H9 (cell line): Measurements from ENCODE around the gene HTR2B. TPM values are rescaled to one million over a fixed set of nuclear protein-coding genes. Genes with fewer than 3 reads are reported as not detected.

Experiments
- DNase-seq: peaks from one replicate; pipeline ENCODE4 v3.0.0-alpha.2; 2017
- H2AFZ ChIP-seq: one replicate; pipeline ENCODE4 v1.6.1; 2013; ENCODE audit warnings: mild to moderate bottlenecking, low read length, control low read depth, moderate library complexity
- H2AK5ac ChIP-seq: 2 replicates; pipeline ENCODE4 v1.6.1; 2013; ENCODE audit warnings: low read length, control low read depth, mixed read lengths; ENCODE audit not compliant: insufficient read length
- H2BK120ac ChIP-seq: one replicate; pipeline ENCODE4 v1.6.1; 2013; ENCODE audit warnings: low read depth, mild to moderate bottlenecking, low read length, control low read depth, inconsistent platforms; ENCODE audit not compliant: poor library complexity, severe bottlenecking
- H2BK12ac ChIP-seq: 2 replicates; pipeline ENCODE4 v1.6.1; 2013; ENCODE audit warnings: low read length, control low read depth, mixed read lengths, low read depth; ENCODE audit not compliant: insufficient read length
- H2BK15ac ChIP-seq: 2 replicates; pipeline ENCODE4 v1.6.1; 2013; ENCODE audit warnings: low read depth, low read length, control low read depth
- H2BK20ac ChIP-seq: one replicate; pipeline ENCODE4 v1.6.1; 2013; ENCODE audit warnings: low read depth, mild to moderate bottlenecking, low read length, control low read depth, inconsistent platforms; ENCODE audit not compliant: poor library complexity, severe bottlenecking
- H2BK5ac ChIP-seq: 2 replicates; pipeline ENCODE4 v1.6.1; 2013; ENCODE audit warnings: low read length, control low read depth, mixed read lengths; ENCODE audit not compliant: insufficient read length
- H3K14ac ChIP-seq: 2 replicates; pipeline ENCODE4 v1.6.1; 2013; ENCODE audit warnings: low read length, control low read depth; ENCODE audit not compliant: insufficient read depth
- H3K18ac ChIP-seq: 2 replicates; pipeline ENCODE4 v1.6.1; 2013; ENCODE audit warnings: low read depth, mild to moderate bottlenecking, mixed read lengths, low read length, control low read depth; ENCODE audit not compliant: insufficient read length
- H3K23ac ChIP-seq: 2 replicates; pipeline ENCODE4 v1.6.1; 2013; ENCODE audit warnings: low read length, control low read depth, mixed read lengths, low read depth; ENCODE audit not compliant: insufficient read length
- H3K23me2 ChIP-seq: 2 replicates; pipeline ENCODE4 v1.6.1; 2013; ENCODE audit warnings: low read depth, mild to moderate bottlenecking, mixed read lengths, low read length, control low read depth; ENCODE audit not compliant: insufficient read length, poor library complexity, severe bottlenecking
- H3K27ac ChIP-seq: 2 replicates; pipeline ENCODE4 v1.5.1; 2013; ENCODE audit warnings: low read length, control low read depth, mixed read lengths, low read depth; ENCODE audit not compliant: insufficient read length
- H3K27me3 ChIP-seq: 2 replicates; pipeline ENCODE4 v1.6.1; 2013; ENCODE audit warnings: low read length, control low read depth, inconsistent platforms; ENCODE audit not compliant: insufficient read depth
- H3K4ac ChIP-seq: 2 replicates; pipeline ENCODE4 v1.6.1; 2013; ENCODE audit warnings: low read depth, mild to moderate bottlenecking, control low read depth, inconsistent platforms, low read length, moderate library complexity
- H3K4me1 ChIP-seq: 2 replicates; pipeline ENCODE4 v1.6.1; 2013; ENCODE audit warnings: low read length, control low read depth, inconsistent platforms; ENCODE audit not compliant: insufficient read depth
- H3K4me2 ChIP-seq: 2 replicates; pipeline ENCODE4 v1.6.1; 2013; ENCODE audit warnings: low read length, control low read depth, mixed read lengths; ENCODE audit not compliant: insufficient read length, insufficient read depth
- H3K56ac ChIP-seq: 2 replicates; pipeline ENCODE4 v1.6.1; 2013; ENCODE audit warnings: low read depth, mild to moderate bottlenecking, mixed read lengths, low read length, control low read depth; ENCODE audit not compliant: insufficient read length
- H3K79me1 ChIP-seq: 2 replicates; pipeline ENCODE4 v1.6.1; 2013; ENCODE audit warnings: low read depth, mild to moderate bottlenecking, moderate library complexity, low read length, control low read depth, inconsistent platforms; ENCODE audit not compliant: insufficient read depth, poor library complexity, severe bottlenecking
- H3K79me2 ChIP-seq: 2 replicates; pipeline ENCODE4 v1.6.1; 2013; ENCODE audit warnings: low read length, control low read depth, inconsistent platforms; ENCODE audit not compliant: insufficient read depth
- H3K9ac ChIP-seq: 2 replicates; pipeline ENCODE4 v1.6.1; 2013; ENCODE audit warnings: low read length, control low read depth, mixed read lengths; ENCODE audit not compliant: insufficient read length; ENCODE audit errors: extremely low read depth
- H3K9me3 ChIP-seq: one replicate; pipeline ENCODE4 v1.6.1; 2013; ENCODE audit warnings: low read depth, low read length, inconsistent platforms; ENCODE audit not compliant: control insufficient read depth
- H3T11ph ChIP-seq: one replicate; pipeline ENCODE4 v1.6.1; 2013; ENCODE audit warnings: mild to moderate bottlenecking, low read length, control low read depth, inconsistent platforms
- H4K20me1 ChIP-seq: one replicate; pipeline ENCODE4 v1.6.1; 2013; ENCODE audit not compliant: control insufficient read depth, insufficient read length, insufficient read depth
- H4K5ac ChIP-seq: 2 replicates; pipeline ENCODE4 v1.6.1; 2013; ENCODE audit warnings: low read depth, mild to moderate bottlenecking, mixed read lengths, low read length, control low read depth; ENCODE audit not compliant: insufficient read length
- H4K8ac ChIP-seq: replicated peaks from 2 replicates; pipeline ENCODE4 v1.6.1; 2013; ENCODE audit warnings: low read length, control low read depth, mixed read lengths, low read depth; ENCODE audit not compliant: insufficient read length
- H4K91ac ChIP-seq: 2 replicates; pipeline ENCODE4 v1.6.1; 2013; ENCODE audit warnings: low read depth, mild to moderate bottlenecking, moderate library complexity, mixed read lengths, low read length, control low read depth; ENCODE audit not compliant: insufficient read length
- H3K27ac Mint-ChIP-seq, 3 experiments: 2 replicates in 2 of 3; 3 replicates in 1 of 3; pipeline ENCODE4 v1.8.0; 2020 to 2021; ENCODE audit warnings: mixed read lengths in 3 of 3, mild to moderate bottlenecking in 1 of 3, moderate library complexity in 1 of 3
- H3K27me3 Mint-ChIP-seq: 2 replicates; pipeline ENCODE4 v1.8.0; 2021; ENCODE audit warnings: low read depth, mild to moderate bottlenecking, moderate library complexity, mixed read lengths
- H3K36me3 Mint-ChIP-seq, 3 experiments: 2 replicates in 2 of 3; 3 replicates in 1 of 3; pipeline ENCODE4 v1.8.0; 2020 to 2021; ENCODE audit warnings: low read depth in 3 of 3, mixed read lengths in 3 of 3; ENCODE audit not compliant: insufficient read depth in 1 of 3
- H3K4me1 Mint-ChIP-seq, 2 experiments: 2 replicates each; pipeline ENCODE4 v1.8.0; 2020; ENCODE audit warnings: mixed read lengths in 2 of 2
- H3K4me3 Mint-ChIP-seq, 2 experiments: 2 replicates in 1 of 2; 3 replicates in 1 of 2; pipeline ENCODE4 v1.8.0; 2020 to 2021; ENCODE audit warnings: mild to moderate bottlenecking in 2 of 2, mixed read lengths in 2 of 2, moderate library complexity in 1 of 2
- H3K9me3 Mint-ChIP-seq, 2 experiments: 2 replicates in 1 of 2; 3 replicates in 1 of 2; pipeline ENCODE4 v1.8.0; 2020; ENCODE audit warnings: mild to moderate bottlenecking in 2 of 2, mixed read lengths in 2 of 2, moderate library complexity in 1 of 2
- WGBS: extraction: QIAGEN DNeasy Blood & Tissue Kit; methylation state at CpG from one replicate; pipeline ENCODE4 v1.1.7; 2013; ENCODE audit warnings: missing lambda C conversion rate, low lambda C conversion rate, mixed read lengths; ENCODE audit not compliant: insufficient read length; ENCODE audit errors: extremely low coverage; 5-methylcytosine and 5-hydroxymethylcytosine counted together
- total RNA-seq: library from RNA; stranded (reverse); gene quantifications from 2 replicates; pipeline ENCODE4 v1.2.1, GENCODE V29; 2021
- TF ChIP-seq, protein P1 (sequence below): fragments of 200-600 bp; sonication (generic); conservative IDR thresholded peaks from 3 replicates; pipeline ENCODE4 v1.8.0; 2021; ENCODE audit warnings: antibody characterized with exemption, mild to moderate bottlenecking

The HTR2B gene
- total RNA-seq, 1 experiment from 2014 or later: not detected

- Histone ChIP-seq H2BK15ac (no peak overlapping the region), H4K91ac (no peak overlapping the region), H3K9me3 (no peaks in the 10 kb centered on the region), H3K4me2 (no peak overlapping the region), H2AFZ (no peak overlapping the region), H3K14ac (no peak overlapping the region), H3K9ac (no peak overlapping the region), H2AK5ac (no peak overlapping the region), H2BK12ac (no peak overlapping the region), H3K56ac (no peak overlapping the region), H3T11ph (no peak overlapping the region), H3K23ac (no peak overlapping the region), H4K20me1 (no peaks in the 10 kb centered on the region), H2BK20ac (no peak overlapping the region), H3K79me2 (no peaks in the 10 kb centered on the region), H3K23me2 (no peaks in the 10 kb centered on the region), H3K27me3 (no peaks in the 10 kb centered on the region), H3K4me1 (peaks cover 4% of the 10 kb centered on the region; the same call in 1 of the 2 replicates), H3K18ac (no peak overlapping the region), H3K4ac (no peak overlapping the region), H3K27ac (no peak overlapping the region), H4K5ac (no peak overlapping the region), H4K8ac (no peak overlapping the region), H2BK5ac (no peak overlapping the region), H2BK120ac (no peak overlapping the region), H3K79me1 (no peaks in the 10 kb centered on the region)
- Mint-ChIP-seq H3K4me1 (peaks cover 33 to 35% of the 10 kb centered on the region in 2 experiments), H3K27ac (peak overlapping the region in 1 of 3 experiments; percentile 44; a peak in 1 of 7 replicates), H3K36me3 (no peaks in the 10 kb centered on the region), H3K27me3 (no peaks in the 10 kb centered on the region), H3K4me3 (no peak overlapping the region), H3K9me3 (no peaks in the 10 kb centered on the region)
- DNase-seq: no peak
- TF ChIP-seq, protein P1, sequence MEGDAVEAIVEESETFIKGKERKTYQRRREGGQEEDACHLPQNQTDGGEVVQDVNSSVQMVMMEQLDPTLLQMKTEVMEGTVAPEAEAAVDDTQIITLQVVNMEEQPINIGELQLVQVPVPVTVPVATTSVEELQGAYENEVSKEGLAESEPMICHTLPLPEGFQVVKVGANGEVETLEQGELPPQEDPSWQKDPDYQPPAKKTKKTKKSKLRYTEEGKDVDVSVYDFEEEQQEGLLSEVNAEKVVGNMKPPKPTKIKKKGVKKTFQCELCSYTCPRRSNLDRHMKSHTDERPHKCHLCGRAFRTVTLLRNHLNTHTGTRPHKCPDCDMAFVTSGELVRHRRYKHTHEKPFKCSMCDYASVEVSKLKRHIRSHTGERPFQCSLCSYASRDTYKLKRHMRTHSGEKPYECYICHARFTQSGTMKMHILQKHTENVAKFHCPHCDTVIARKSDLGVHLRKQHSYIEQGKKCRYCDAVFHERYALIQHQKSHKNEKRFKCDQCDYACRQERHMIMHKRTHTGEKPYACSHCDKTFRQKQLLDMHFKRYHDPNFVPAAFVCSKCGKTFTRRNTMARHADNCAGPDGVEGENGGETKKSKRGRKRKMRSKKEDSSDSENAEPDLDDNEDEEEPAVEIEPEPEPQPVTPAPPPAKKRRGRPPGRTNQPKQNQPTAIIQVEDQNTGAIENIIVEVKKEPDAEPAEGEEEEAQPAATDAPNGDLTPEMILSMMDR: no peak
- no CpG with 5 or more reads among the region's 7 CpGs for WGBS
These were observed 1.3 kb upstream of the HTR2B start for GRCh38 chr2:231126123-231126522.
